Retina (tissue), 1 donor: ENCODE measurements around the gene ANKRD11.
A peak's percentile ranks its signal among the peaks of the same experiment; 100 is the strongest.

Experiments
- DNase-seq: peaks from one replicate; pipeline ENCODE4 v3.0.0-alpha.2; 2016

Gene ANKRD11

GRCh38 chr16:89378947-89379771 is 111.2 kb downstream of the ANKRD11 start:
- no peak for DNase-seq

GRCh38 chr16:89377453-89377848 is 112.9 kb downstream of the ANKRD11 start:
- no peak for DNase-seq

GRCh38 chr16:89376812-89377452 is 113.4 kb downstream of the ANKRD11 start:
- DNase-seq: no peak

- no peak for DNase-seq
These were observed 114.7 kb downstream of the ANKRD11 start for GRCh38 chr16:89375686-89376085.

GRCh38 chr16:89375021-89375420 is 115.3 kb downstream of the ANKRD11 start:
- peak; percentile 57 for DNase-seq

GRCh38 chr16:89374393-89374960 is 115.9 kb downstream of the ANKRD11 start:
- DNase-seq: peak; percentile 64

GRCh38 chr16:89373355-89374110 is 116.8 kb downstream of the ANKRD11 start:
- DNase-seq: no peak

- DNase-seq: no peak
These were observed 118.3 kb downstream of the ANKRD11 start for GRCh38 chr16:89371968-89372634.

GRCh38 chr16:89371386-89371785 is 119.0 kb downstream of the ANKRD11 start:
- no peak for DNase-seq

- no peak for DNase-seq
These were observed 119.8 kb downstream of the ANKRD11 start for GRCh38 chr16:89370601-89371000.

GRCh38 chr16:89370081-89370511 is 120.3 kb downstream of the ANKRD11 start:
- DNase-seq: no peak

- DNase-seq: no peak
These were observed 121.0 kb downstream of the ANKRD11 start for GRCh38 chr16:89369266-89369895.

GRCh38 chr16:89368604-89369249 is 121.6 kb downstream of the ANKRD11 start:
- no peak for DNase-seq

GRCh38 chr16:89367538-89367915 is 122.8 kb downstream of the ANKRD11 start:
- DNase-seq: no peak

GRCh38 chr16:89366561-89367537 is 123.5 kb downstream of the ANKRD11 start:
- DNase-seq: no peak

- DNase-seq: no peak
These were observed 124.4 kb downstream of the ANKRD11 start for GRCh38 chr16:89365996-89366395.

- no peak for DNase-seq
These were observed 125.3 kb downstream of the ANKRD11 start for GRCh38 chr16:89365044-89365467.

- no peak for DNase-seq
These were observed 125.8 kb downstream of the ANKRD11 start for GRCh38 chr16:89364606-89365005.

- no peak for DNase-seq
These were observed 126.6 kb downstream of the ANKRD11 start for GRCh38 chr16:89363621-89364393.
